Muscle layer of duodenum (tissue), 2 donors: ENCODE measurements around the gene ASAP3.

Experiments
- H3K27ac ChIP-seq: one replicate; pipeline ENCODE4 v1.7.0; 2013; ENCODE audit warnings: mild to moderate bottlenecking, low read length
- H3K27me3 ChIP-seq: one replicate; pipeline ENCODE4 v1.7.0; 2013; ENCODE audit warnings: low read depth, mild to moderate bottlenecking, control low read depth, low read length
- H3K36me3 ChIP-seq, 2 donors: one replicate each; pipeline ENCODE4 v1.7.0; 2013; ENCODE audit warnings: low read length in 2 of 2, control low read depth in 1 of 2, mild to moderate bottlenecking in 1 of 2; ENCODE audit not compliant: insufficient read depth in 2 of 2, control insufficient read depth in 1 of 2
- H3K4me1 ChIP-seq, 2 donors: one replicate each; pipeline ENCODE4 v1.7.0; 2013; ENCODE audit warnings: low read length in 2 of 2, mild to moderate bottlenecking in 2 of 2, control low read depth in 1 of 2, moderate library complexity in 1 of 2; ENCODE audit not compliant: insufficient read depth in 2 of 2, control insufficient read depth in 1 of 2
- H3K4me3 ChIP-seq, 2 donors: one replicate each; pipeline ENCODE4 v1.7.0; 2013; ENCODE audit warnings: low read length in 2 of 2, low read depth in 1 of 2, mild to moderate bottlenecking in 1 of 2
- H3K9me3 ChIP-seq, 2 donors: one replicate each; pipeline ENCODE4 v1.7.0; 2013; ENCODE audit warnings: low read length in 2 of 2, control low read depth in 1 of 2, mild to moderate bottlenecking in 1 of 2; ENCODE audit not compliant: control insufficient read depth in 1 of 2
- donor health status: healthy.

The ASAP3 gene

DNA sequence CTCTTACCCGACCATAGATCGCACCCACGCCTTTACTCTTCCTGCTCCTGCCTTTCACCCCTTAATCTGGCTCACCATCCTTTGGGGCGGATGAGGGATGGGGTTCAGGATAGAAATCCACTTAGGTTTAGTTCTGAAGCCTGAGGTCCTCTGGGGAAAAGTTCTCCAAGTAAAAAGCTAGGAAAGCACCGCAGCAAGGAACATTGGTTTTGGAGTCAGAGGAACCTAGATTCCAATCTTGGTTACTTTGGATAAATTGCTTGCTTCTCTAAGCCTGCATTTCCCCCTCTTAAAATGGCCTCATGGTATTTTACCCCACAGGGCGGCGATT lies 988 bp upstream of the ASAP3 start:
- H3K36me3 ChIP-seq = no peaks in the 10 kb centered on the region
- H3K27ac ChIP-seq = no peak overlapping the region
- peaks cover 0 to 20% of the 10 kb centered on the region in 2 donors for H3K4me1 ChIP-seq
- H3K27me3 ChIP-seq = no peaks in the 10 kb centered on the region
- H3K4me3 ChIP-seq = peak overlapping the region; percentile 34 to 84
- no peaks in the 10 kb centered on the region for H3K9me3 ChIP-seq

DNA sequence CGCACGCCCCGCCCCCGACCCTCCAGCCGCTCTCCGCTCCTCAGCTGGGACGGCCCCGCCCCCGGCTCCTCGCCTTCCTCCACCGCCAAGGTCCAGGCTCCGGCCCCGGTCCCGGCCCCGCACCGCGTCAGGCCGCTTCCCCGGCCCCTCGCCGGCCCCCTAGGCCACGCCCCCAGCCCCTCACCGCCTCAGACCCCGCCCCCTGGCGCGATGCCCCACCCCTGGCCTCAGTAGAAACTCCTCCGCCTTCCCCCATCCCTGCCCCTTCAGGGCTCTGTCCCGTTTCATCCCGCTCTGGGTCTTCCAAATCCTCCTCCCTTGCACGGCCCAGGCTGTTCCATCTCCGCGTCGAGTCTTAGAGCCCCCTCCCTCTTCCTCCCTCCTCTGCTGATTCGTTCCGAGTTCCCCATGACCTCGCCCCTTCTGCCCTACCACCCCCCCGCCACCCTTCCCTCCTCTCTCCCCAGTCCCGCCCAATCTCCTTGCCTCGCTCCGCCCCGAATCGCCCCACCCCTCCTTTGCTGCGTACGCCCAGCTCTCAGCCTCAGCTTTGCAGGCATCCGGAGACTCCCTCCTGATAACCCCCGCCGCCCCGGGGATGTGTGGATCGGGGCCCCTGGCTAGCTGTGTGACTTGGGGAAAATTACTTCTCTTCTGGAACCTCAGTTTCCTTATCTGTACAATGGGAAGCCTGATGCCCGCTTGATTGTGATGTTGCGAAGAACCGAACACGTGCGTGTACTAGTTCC lies 448 bp upstream of the ASAP3 start:
- Histone ChIP-seq H3K36me3 (no peaks in the 10 kb centered on the region), H3K9me3 (no peaks in the 10 kb centered on the region), H3K27me3 (no peaks in the 10 kb centered on the region), H3K4me1 (peaks cover 0 to 25% of the 10 kb centered on the region in 2 donors), H3K4me3 (peak overlapping the region; percentile 34 to 84), H3K27ac (no peak overlapping the region)

DNA sequence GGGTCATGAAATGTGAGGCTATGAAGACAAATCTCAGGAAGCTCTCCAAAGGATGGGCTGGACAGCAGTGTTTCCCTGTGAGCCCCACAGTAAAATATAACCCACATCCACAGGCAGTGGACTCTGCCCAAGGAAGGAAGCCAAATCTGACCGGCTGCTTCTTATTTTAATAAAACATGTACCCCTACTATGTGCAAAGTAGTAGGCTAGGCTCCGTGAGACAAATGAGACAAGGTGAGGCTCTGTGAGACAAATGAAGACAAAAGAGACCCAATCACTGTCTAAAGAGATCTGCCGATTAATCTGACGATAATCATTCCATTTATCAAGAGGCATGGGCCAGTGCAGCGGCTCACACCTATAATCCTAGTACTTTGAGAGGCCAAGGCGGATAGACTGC lies 2.1 kb downstream of the ASAP3 start:
- peaks cover 0 to 29% of the 10 kb centered on the region in 2 donors for H3K4me1 ChIP-seq
- H3K27ac ChIP-seq = no peak overlapping the region

DNA sequence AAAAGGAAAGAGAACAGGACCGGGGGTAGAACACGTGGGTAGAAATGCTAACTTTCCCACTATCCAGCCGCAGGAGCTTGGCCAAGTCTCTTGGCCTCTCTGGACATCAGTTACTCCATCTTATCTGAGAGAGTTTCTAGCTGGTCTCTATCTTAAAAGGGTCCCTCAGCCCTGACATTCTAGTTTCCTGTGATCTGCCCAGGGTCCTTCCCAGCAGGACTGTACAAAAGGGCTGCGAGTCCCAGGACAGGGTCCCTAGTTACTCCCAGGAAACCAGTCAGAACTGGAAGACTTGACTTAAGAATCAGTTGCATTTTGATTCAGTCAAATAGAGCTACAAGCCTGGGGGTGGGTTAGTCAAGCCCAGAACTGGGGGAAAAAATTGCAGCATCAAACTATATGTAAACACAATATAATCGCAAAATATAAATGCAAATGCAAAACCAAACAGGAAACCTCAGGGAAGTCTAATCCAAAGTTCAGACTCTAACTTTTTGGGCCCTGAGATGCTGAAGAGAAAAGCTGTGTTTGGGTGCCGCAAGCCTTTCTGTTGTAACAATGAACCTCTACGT lies 2.9 kb downstream of the ASAP3 start:
- no peaks in the 10 kb centered on the region for H3K27me3 ChIP-seq
- H3K9me3 ChIP-seq = no peaks in the 10 kb centered on the region
- H3K4me1 ChIP-seq = peaks cover 0 to 29% of the 10 kb centered on the region in 2 donors
- no peak overlapping the region for H3K27ac ChIP-seq
- H3K4me3 ChIP-seq = no peak overlapping the region
- no peaks in the 10 kb centered on the region for H3K36me3 ChIP-seq

More for the DNA sequence above, 2.1 kb downstream of the ASAP3 start:
- Histone ChIP-seq H3K27me3 (no peaks in the 10 kb centered on the region), H3K36me3 (no peaks in the 10 kb centered on the region), H3K9me3 (no peaks in the 10 kb centered on the region), H3K4me3 (no peak overlapping the region)

DNA sequence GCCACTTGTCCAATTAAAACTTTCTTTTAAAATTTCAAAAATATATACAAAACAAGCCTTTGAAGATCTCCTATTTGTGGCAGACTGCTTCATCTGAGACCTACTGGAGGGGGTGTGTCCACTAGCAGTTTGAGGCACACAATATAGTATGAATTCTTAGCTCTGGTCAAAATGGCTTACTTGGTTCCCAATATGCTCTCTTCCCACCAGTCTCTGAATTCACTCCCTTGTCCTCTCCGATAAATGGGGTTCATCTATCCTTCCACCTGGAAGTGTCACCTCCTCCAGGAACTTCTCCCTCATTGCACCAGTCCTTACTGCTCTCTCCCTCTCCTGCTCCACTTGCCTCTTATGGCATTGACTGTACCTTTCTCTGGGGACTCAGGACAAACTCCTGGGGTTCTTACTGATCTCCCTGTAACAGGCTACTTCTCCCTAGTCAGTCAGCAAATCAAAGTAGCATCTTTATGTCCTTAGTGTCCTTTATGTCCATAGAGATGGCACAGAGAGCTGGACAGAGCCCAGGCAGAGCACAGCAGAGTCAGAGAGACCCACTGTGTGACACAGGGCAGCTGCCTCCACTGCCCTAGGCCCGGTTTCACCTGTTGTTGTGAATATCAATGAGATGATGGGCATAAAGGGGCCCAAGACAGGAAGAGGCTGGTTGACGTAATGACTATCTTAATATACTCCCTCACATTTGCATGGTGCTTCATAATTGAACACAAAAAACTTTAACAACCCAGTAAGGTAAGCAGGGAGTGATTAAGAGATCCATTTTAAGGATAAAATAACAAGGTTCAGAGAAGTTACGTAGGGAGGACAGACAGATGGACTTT lies 3.6 kb downstream of the ASAP3 start:
- peaks cover 0 to 32% of the 10 kb centered on the region in 2 donors for H3K4me1 ChIP-seq
- H3K27me3 ChIP-seq = no peaks in the 10 kb centered on the region
- H3K4me3 ChIP-seq = no peak overlapping the region
- H3K9me3 ChIP-seq = no peaks in the 10 kb centered on the region
- H3K27ac ChIP-seq = no peak overlapping the region
- no peaks in the 10 kb centered on the region for H3K36me3 ChIP-seq

DNA sequence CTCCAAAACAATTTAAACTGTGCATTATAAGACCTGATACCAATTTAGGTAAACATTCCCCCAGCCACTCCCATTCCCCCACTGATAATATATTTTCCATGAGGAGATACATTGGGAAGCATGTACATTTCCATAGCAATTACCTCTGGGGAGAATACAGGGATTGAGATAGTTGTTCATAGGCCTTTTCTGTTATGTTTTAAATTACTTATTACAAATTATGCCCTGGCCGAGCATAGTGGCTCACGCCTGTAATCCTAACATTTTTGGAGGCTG lies 4.4 kb downstream of the ASAP3 start:
- no peaks in the 10 kb centered on the region for H3K36me3 ChIP-seq
- H3K27ac ChIP-seq = no peak overlapping the region
- no peak overlapping the region for H3K4me3 ChIP-seq
- H3K9me3 ChIP-seq = no peaks in the 10 kb centered on the region
- H3K27me3 ChIP-seq = no peaks in the 10 kb centered on the region
- peaks cover 0 to 36% of the 10 kb centered on the region in 2 donors for H3K4me1 ChIP-seq

DNA sequence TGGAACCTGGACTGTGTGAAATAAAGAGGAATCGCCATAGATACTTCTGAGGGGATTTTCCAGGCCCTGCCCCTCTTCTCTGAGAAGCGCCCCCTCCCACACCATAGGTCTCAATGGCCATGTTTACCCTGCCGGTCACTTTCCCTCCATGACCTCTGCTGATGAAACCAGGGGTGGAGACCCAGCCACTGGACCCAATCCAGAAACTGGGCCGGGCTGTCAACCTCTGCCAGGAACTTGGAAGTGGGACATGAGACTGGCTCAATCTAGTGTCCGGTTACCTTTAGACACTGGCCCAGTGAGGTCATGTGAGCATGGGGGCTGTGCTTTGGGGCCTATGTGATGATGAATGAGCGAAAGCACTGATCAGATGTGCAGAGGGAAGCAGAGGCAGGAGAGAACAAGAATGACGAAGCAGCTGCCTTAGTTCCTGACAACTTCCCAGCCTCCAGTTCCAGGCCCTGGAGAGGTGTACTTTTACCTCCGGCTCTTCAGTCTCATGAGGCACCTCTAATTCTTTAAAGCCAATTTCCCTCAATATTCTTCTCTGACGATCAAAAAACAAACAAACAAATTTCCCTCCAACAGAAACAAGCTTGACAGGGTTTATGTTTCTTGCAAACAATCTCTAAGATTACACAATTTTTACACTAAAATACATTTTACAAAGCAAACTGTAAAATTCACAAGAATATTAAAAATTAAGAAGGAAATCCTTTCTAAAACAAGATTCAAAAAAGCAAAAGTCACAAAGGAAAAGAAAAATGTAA lies 4.9 kb downstream of the ASAP3 start:
- H3K27me3 ChIP-seq = no peaks in the 10 kb centered on the region
- H3K9me3 ChIP-seq = no peaks in the 10 kb centered on the region
- no peaks in the 10 kb centered on the region for H3K36me3 ChIP-seq
- peaks cover 0 to 36% of the 10 kb centered on the region in 2 donors for H3K4me1 ChIP-seq
- no peak overlapping the region for H3K4me3 ChIP-seq
- H3K27ac ChIP-seq = no peak overlapping the region

DNA sequence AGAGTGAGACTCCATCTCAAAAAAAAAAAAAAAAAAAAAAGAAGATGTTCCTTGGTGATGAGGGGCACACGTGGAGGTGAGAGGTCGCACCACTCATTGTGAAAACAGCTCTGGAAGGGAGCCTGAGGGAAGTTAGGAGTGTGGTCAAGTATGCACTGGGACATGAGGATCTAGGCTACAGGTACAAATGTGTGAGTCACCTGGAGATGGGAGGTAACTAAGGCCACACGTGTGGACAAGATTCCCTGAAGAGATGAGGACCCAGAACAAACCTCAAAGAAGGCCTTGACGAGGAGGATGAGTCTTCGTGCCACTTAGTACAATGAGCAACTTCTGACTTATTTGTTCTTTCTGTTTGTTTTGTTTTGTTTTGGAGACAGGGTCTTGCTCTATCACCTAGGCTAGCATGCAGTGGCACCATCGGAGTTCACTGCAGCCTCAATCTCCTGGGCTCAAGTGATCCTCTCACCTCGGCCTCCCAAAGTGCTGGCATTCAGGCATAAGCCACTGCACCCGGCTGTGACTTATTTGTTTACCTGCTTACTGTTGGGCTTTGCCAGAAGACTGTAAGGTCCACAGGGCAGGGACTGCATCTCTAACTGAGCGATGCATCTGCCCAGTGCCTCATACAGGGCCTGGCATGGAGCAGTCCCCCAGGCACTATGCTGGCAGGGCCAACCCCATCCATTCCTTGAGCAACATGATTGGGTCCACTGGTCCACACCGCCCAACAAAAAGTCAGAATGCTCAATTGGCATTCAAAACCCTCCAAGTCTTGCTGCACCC lies 6.4 kb downstream of the ASAP3 start:
- H3K9me3 ChIP-seq = no peaks in the 10 kb centered on the region
- H3K4me3 ChIP-seq = no peak overlapping the region
- H3K36me3 ChIP-seq = no peaks in the 10 kb centered on the region
- H3K4me1 ChIP-seq = peaks cover 0 to 25% of the 10 kb centered on the region in 2 donors
- H3K27me3 ChIP-seq = no peaks in the 10 kb centered on the region
- no peak overlapping the region for H3K27ac ChIP-seq

DNA sequence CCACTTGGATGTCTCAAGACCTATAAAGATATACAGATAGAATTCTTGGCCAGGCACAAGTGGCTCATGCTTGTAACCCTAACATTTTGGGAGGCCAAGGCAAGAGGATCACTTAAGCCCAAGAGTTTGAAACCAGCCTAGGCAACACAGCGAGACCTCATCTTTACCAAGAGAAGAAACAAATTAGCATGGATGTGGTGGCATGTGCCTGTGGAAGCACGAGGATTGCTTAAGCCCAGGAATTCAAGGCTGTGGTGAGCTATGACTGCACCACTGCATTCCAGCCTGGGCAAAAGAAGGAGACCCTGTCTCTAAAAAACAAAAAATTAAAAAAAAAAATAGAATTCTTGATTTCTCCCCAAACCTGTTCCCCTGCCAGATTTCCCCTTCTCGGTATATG lies 8.3 kb downstream of the ASAP3 start:
- no peak overlapping the region for H3K4me3 ChIP-seq
- no peak overlapping the region for H3K27ac ChIP-seq
- peaks cover 0 to 22% of the 10 kb centered on the region in 2 donors for H3K4me1 ChIP-seq
- no peaks in the 10 kb centered on the region for H3K9me3 ChIP-seq
- H3K27me3 ChIP-seq = no peaks in the 10 kb centered on the region
- no peaks in the 10 kb centered on the region for H3K36me3 ChIP-seq

DNA sequence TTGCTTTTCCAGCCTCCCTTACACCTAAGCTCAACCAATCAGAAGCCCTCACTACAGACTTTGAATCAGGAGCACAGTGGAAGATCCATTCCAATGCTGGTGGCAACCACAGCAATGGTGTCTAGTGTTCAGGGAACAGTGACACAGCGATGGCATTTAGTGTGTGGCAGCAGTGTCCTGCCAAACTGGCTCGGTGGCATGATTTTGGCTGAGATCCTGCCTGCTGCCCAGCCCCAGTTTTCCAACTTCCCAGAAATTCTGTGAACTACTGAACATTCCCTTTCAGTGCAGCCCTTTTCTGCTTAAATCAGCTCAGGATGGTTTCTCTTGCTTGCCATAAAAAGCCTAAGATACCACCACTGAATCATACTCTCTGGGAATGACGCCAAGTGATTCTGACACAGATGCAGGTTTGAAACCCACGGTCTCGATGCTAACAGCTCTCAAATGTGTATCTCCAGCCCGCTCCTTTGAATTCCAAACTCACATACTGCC lies 8.8 kb downstream of the ASAP3 start:
- Histone ChIP-seq H3K9me3 (no peaks in the 10 kb centered on the region), H3K27ac (no peak overlapping the region), H3K4me1 (peaks cover 0 to 22% of the 10 kb centered on the region in 2 donors), H3K36me3 (no peaks in the 10 kb centered on the region), H3K27me3 (no peaks in the 10 kb centered on the region), H3K4me3 (no peak overlapping the region)
